Mesenchymal stem cell (in vitro differentiated cells and primary cell): ENCODE data around the gene ERICH6B. TPM values are rescaled to one million over a fixed set of nuclear protein-coding genes. Genes with fewer than 3 reads are reported as not detected.

Source experiments
- small RNA-seq: library from polyadenylated mRNA; stranded (forward); fragments of <200 nt; extraction: miRNeasy Mini kit (QIAGEN cat#:217004); gene quantifications from one replicate; pipeline ENCODE3, GENCODE V24; 2013; ENCODE audit warnings: low read depth

The ERICH6B gene

Small RNA genes within 50 kb of the gene (small RNA-seq; reads per million reads assigned to genes)
- gene RNA5SP27 (not detected), gene TIMM9P3 (not detected)
